IPS DF 6.9 (cell line): Measurements from ENCODE around the gene PCBP4.

Experiments
- DNase-seq: peaks from one replicate; pipeline ENCODE4 v3.0.0-alpha.2; 2013; ENCODE audit warnings: low read depth, low spot score
- H3K27ac ChIP-seq: one replicate; pipeline ENCODE4 v1.5.1; 2013; ENCODE audit warnings: low read length, control low read depth
- H3K27me3 ChIP-seq: 2 replicates; pipeline ENCODE4 v1.6.1; 2013; ENCODE audit warnings: mild to moderate bottlenecking, low read length; ENCODE audit not compliant: control insufficient read depth, insufficient read depth
- H3K36me3 ChIP-seq: 2 replicates; pipeline ENCODE4 v1.6.1; 2013; ENCODE audit warnings: low read length; ENCODE audit not compliant: control insufficient read depth, insufficient read depth
- H3K4me1 ChIP-seq: 2 replicates; pipeline ENCODE4 v1.6.1; 2013; ENCODE audit warnings: low read length; ENCODE audit not compliant: control insufficient read depth, insufficient read depth
- H3K4me3 ChIP-seq: 2 replicates; pipeline ENCODE4 v1.5.1; 2013; ENCODE audit warnings: mild to moderate bottlenecking, low read length
- H3K9me3 ChIP-seq: 2 replicates; pipeline ENCODE4 v1.6.1; 2013; ENCODE audit warnings: low read length, inconsistent platforms; ENCODE audit not compliant: control insufficient read depth, insufficient read depth
- WGBS: extraction: QIAGEN DNeasy Blood & Tissue Kit; methylation state at CpG from one replicate; pipeline ENCODE4 v1.1.7; 2013; ENCODE audit warnings: mixed read lengths, missing lambda C conversion rate; ENCODE audit not compliant: insufficient read length, insufficient coverage; 5-methylcytosine and 5-hydroxymethylcytosine counted together

The PCBP4 gene

DNA sequence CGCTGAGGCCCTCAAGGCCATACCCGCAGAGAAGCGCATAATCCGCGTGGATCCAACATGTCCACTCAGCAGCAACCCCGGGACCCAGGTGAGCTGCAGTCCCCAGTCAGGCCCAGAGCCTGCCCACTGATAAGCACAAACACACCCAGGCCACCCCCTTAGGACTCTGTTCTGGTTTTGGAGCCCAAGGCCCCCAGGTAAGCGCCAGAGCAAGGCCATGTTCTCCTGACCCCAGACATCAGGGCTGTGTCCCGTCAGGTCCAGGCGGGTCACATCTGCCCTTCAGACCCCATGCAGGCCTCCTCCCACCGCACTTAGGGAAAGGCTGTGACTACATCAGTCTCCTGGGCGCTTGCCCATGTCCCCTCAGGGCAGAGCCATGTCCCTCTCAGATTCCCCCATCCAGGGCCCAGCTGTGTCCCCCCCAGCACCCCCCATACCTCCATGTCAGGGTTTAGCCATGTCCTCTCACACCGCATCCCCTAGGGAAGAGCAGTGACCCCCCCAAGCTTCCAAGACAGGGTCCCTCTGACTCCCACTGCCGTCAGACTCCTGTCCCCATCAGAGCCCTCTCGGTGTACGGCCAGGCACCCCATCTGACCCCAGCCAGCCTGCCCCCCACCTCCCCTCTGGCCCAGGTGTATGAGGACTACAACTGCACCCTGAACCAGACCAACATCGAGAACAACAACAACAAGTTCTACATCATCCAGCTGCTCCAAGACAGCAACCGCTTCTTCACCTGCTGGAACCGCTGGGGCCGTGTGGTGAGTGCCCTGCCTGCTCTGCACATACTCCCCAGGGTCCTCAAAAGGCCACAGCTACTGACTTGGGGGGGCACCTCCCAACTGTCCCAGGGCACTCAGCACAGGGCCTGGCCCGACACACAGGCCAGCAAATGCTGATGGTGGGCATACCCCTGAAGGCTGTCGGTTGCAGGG is 23.5 kb downstream of the PCBP4 start:
- WGBS, result no CpG with 5 or more reads among the region's 21 CpGs
- Histone ChIP-seq H3K9me3 (no peaks in the 10 kb centered on the region), H3K4me3 (no peak overlapping the region), H3K27ac (no peak overlapping the region), H3K36me3 (peaks cover 2% of the 10 kb centered on the region; the same call in 1 of the 2 replicates), H3K27me3 (no peaks in the 10 kb centered on the region), H3K4me1 (peaks cover 4% of the 10 kb centered on the region)
- DNase-seq, result no peak

DNA sequence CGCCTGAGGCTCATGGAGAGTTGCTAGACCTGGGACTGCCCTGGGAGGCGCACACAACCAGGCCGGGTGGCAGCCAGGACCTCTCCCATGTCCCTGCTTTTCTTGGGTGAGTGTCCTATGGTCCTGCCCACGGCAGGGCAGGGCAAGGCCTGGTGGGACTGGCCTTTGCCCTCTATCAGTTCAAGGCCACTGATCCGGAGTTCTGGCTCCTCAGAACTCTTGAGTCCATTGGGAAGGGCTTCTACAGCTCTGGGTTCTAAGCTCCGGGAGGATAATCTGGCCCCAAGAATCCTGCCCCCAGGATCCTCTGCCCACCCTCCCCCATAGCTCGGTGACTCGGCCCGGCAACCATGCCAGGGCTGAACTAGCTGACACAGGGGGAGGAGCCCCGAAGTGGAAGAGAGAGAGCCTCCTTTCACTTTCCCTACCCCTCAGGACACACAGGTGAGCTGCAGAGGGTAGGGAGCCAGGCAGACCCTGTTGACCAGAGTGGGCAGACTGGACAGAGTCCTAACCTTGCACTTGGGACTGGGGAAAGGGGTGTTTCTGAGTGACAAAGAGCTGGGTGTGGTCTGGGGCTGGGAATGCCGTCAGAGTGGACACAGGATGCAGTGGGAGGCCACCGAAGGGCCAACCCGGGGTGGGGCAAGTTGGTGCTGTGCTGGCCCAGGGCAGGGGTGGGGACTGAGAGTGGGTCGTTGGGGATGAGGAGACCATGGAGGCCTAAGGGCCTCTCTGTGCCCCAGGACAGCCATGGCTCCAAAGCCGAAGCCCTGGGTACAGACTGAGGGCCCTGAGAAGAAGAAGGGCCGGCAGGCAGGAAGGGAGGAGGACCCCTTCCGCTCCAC is 24.4 kb downstream of the PCBP4 start:
- WGBS, result no CpG with 5 or more reads among the region's 17 CpGs
- peaks cover 5% of the 10 kb centered on the region; the same call in 1 of the 2 replicates for H3K36me3 ChIP-seq

DNA sequence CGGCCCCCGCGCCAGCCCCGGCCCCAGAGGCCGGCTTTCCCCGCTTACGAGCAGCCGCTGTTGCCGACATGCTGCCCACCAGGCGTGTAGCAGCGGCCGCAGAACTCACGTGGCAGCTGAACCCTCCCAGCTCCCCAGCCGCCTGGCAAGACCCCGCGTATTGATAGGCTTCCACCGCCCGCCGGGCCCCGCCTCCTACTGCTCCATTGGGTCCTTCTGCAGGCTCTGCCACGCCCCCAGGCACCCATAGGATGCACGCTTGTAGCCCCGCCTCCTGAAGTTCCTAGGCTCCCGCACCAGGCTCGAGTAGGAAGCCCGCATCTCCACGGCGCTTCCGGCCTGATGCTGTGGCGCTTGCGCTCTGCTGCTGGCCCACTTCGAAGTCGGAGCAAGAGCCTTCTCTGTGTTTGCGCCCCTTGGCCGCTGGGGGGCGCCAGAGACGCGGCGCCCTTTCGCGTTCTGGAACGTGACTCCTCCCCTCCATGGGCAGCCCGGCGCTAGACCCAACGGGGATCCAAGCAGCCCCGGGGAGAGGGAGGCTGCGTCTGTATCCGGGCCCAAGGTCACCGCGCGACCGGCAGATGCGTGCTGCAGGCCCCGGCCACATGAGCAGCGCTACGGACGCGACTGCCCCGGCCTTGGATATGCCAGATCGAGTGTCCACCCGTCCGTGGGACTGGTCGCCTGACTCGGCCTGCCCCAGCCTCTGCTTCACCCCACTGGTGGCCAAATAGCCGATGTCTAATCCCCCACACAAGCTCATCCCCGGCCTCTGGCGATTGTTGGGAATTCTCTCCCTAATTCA is 25.3 kb downstream of the PCBP4 start, which contains the start of the genes PARP3 and RRP9:
Gene PARP3 (plus strand): TSS at position 566 of the 805 bp plus-strand sequence. CDS start 993 bp downstream, outside the sequence.
Gene RRP9 (minus strand): TSS at position 107 of the 805 bp plus-strand sequence. CDS start 37 bp downstream, at position 70.
- peaks cover 4% of the 10 kb centered on the region for H3K4me1 ChIP-seq
- DNase-seq, result peak; percentile 98
- peak within 1 kb of the TSS; percentile 66 for H3K4me3 ChIP-seq
- H3K27ac ChIP-seq, result no peak within 1 kb of the TSS
- H3K36me3 ChIP-seq, result peaks cover 13% of the 10 kb centered on the region
- H3K9me3 ChIP-seq, result no peaks in the 10 kb centered on the region
- no CpG with 5 or more reads among the region's 67 CpGs for WGBS
- no peaks in the 10 kb centered on the region for H3K27me3 ChIP-seq

More for the DNA sequence above, 24.4 kb downstream of the PCBP4 start:
- Histone ChIP-seq H3K27me3 (no peaks in the 10 kb centered on the region), H3K27ac (no peak overlapping the region), H3K9me3 (no peaks in the 10 kb centered on the region), H3K4me3 (peak overlapping the region; percentile 7; the same call in 1 of the 2 replicates), H3K4me1 (peaks cover 4% of the 10 kb centered on the region)
- no peak for DNase-seq

DNA sequence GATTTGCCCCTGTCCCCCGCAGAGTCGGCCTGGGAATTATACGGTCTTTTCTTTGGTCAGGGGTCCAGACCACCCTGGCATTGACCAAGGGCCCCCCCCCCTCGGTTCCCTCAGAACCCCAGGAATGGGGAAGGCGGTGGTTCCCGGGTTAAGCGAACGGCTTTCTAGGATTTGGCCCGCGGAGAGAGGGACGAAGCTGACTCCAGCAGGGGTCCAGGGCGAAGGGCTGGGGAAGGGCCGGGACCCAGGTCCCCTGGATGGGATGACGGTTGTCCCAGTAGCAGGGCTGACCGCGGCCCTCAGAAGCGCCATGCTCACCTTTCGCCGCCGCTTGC is 25.8 kb downstream of the PCBP4 start:
- H3K9me3 ChIP-seq, result no peaks in the 10 kb centered on the region
- no peak overlapping the region for H3K27ac ChIP-seq
- no peaks in the 10 kb centered on the region for H3K27me3 ChIP-seq
- no CpG with 5 or more reads among the region's 20 CpGs for WGBS
- DNase-seq, result no peak
- peaks cover 4% of the 10 kb centered on the region for H3K4me1 ChIP-seq
- H3K36me3 ChIP-seq, result peaks cover 18% of the 10 kb centered on the region
- H3K4me3 ChIP-seq, result peak overlapping the region; percentile 66

DNA sequence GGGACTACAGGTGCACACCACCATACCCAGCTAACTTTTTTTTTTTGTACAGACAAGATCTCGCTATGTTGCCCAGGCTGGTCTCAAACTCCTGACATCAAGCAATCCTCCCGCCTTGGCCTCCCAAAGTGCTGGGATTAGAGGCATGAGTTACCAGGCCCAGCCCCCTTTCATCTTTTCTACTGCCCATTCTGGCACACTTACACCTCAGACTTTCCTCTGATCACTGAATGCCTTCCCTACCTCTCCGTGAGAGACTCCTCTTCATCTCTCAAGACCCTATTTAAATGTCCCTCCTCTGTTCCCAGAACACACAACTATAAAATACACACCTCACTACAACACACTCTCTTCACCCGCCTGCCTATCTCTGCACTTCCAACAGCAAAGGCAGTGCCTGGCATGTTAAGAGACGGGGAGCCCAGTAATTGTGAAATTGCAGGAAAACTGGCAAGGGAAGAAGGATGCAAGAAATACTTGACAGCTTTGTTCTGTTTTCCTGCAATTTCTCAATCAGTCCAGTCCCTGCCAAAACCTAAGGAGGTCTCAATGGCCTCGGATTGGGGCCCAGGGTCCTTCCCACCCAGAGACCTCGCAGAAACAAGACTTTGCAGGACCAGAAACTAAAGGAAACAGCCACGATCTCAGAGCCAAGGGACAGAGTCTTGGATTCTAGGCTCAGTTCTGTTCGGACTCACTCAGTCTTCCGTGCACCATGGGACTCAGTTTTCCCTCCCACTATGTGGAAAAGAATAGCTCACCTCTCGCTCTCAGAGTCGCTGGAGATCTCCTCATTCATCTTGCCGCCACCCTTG is 26.4 kb downstream of the PCBP4 start:
- peaks cover 4% of the 10 kb centered on the region for H3K4me1 ChIP-seq
- no peak for DNase-seq
- H3K4me3 ChIP-seq, result peak overlapping the region; percentile 66; the same call in 1 of the 2 replicates
- WGBS, result 100% methylated on average over 1 of the region's 13 CpGs
- no peaks in the 10 kb centered on the region for H3K9me3 ChIP-seq
- H3K36me3 ChIP-seq, result peaks cover 21% of the 10 kb centered on the region
- no peak overlapping the region for H3K27ac ChIP-seq
- H3K27me3 ChIP-seq, result no peaks in the 10 kb centered on the region

DNA sequence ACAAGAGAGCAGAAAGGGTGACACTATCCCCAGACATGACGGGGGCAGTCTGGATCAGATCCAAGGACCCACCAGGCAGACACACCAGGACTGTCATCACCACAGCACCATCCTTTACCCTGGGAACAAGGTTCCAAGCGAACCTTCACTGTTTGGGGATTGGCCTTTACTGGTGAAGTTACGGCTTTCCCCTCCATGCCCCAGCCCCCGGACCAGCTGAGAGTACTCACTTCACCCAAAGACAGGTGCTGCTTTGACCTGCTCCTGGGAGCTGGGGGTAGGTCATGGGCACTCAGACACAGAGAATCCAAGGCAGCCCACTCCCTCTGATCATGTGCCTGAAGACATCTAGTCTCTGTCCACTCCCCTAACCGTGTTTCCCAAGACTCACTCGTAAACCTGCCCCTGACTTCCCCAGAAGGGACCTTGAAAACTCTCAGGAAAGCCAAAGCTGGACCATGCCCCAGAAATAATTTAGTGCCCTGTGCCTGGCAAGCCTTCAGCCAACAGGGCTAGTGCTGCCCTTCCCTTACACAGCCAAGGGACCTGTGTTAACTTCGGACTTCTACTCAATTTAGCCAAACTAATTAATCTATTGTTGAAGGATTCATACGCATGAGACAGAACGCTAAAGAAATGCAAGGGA is 28.4 kb downstream of the PCBP4 start:
- no peaks in the 10 kb centered on the region for H3K27me3 ChIP-seq
- H3K9me3 ChIP-seq, result no peaks in the 10 kb centered on the region
- H3K4me3 ChIP-seq, result no peak overlapping the region
- peaks cover 37% of the 10 kb centered on the region for H3K36me3 ChIP-seq
- no peak for DNase-seq
- no CpG with 5 or more reads among the region's 9 CpGs for WGBS
- H3K4me1 ChIP-seq, result peaks cover 4% of the 10 kb centered on the region
- H3K27ac ChIP-seq, result no peak overlapping the region

DNA sequence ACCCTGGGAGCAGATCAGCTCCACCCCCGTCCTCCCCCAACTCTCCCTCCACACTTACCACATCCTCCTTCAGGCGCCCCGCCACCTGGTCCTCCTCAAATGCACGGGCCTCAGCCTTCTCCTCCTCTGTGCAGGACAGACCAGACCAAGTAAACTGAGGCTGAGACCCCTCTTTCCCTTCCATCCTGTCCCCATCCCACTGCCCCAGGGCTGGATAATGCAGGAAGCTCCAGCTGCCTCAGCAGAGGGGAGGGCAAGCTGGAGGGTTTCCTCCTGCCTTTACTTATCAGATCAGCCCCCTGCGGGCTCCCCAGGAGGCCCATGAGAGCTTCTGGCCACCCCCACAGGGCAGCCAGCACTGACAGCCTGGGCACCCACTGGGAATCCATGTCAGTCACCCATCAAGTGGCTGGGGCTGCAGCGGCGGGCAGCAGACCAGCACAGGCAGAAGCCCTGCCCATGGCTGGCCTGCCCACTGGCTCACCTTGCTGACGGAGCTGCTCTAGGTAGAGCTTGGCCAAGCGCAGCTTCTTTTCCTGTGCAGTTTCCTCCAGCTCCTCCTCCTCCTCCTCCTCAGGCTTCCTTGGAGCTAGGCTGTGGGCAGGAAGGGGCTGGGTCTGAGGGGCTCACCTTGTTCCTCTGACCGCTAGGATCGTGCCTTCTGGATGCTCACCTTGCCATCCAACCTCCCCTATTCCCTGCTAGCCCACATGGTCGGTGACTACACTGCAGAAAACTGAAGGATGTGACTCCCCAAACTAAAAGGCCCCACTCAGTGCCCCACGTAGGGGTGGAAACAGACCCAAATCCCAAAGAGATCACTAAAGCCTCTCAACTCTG is 29.4 kb downstream of the PCBP4 start:
- no peak overlapping the region for H3K27ac ChIP-seq
- peaks cover 2% of the 10 kb centered on the region for H3K4me1 ChIP-seq
- WGBS, result no CpG with 5 or more reads among the region's 13 CpGs
- no peak for DNase-seq
- H3K4me3 ChIP-seq, result no peak overlapping the region
- H3K36me3 ChIP-seq, result peaks cover 40% of the 10 kb centered on the region
- no peaks in the 10 kb centered on the region for H3K27me3 ChIP-seq
- H3K9me3 ChIP-seq, result no peaks in the 10 kb centered on the region

DNA sequence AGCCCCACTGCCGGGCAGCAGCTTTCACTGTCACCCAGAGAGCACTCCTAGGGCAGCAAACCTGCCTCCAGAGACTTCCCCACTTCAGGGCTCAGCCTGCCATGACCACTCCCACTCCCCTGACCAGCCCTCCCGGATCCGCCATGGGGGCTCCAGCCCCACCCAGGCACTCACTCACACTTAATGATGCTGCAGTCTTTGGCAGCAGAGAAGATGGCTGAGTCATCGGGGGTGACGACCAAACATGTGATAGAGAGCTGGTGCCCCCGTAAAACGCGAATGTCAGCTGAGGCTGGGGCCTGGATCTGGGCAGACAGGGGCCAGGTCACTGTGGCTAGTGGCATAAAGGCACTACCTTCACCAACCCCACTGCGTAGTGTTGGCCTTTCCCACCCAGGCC is 30.2 kb downstream of the PCBP4 start:
- H3K9me3 ChIP-seq, result no peaks in the 10 kb centered on the region
- H3K27me3 ChIP-seq, result no peaks in the 10 kb centered on the region
- H3K4me1 ChIP-seq, result no peaks in the 10 kb centered on the region
- DNase-seq, result no peak
- no CpG with 5 or more reads among the region's 9 CpGs for WGBS
- H3K4me3 ChIP-seq, result no peak overlapping the region
- H3K27ac ChIP-seq, result no peak overlapping the region
- H3K36me3 ChIP-seq, result peaks cover 40% of the 10 kb centered on the region
